Stimulated activated CD8-positive, alpha-beta memory T cell treated with anti-CD3 and anti-CD28 coated beads, Interleukin-4, amount 100 ng/mL, for 1 hour (primary cell): Measurements from ENCODE around the gene PRTN3.
"Not testable (repeated sequence)": the region's sequence is repeated elsewhere in the genome, so short reads cannot be mapped to it uniquely, and the experiment has no call there.

Experiments
- DNase-seq, 2 donors: peaks; one replicate each; pipeline ENCODE4 v3.0.0-alpha.2; 2020; ENCODE audit warnings: low read depth in 2 of 2, low spot score in 1 of 2

The PRTN3 gene

DNA sequence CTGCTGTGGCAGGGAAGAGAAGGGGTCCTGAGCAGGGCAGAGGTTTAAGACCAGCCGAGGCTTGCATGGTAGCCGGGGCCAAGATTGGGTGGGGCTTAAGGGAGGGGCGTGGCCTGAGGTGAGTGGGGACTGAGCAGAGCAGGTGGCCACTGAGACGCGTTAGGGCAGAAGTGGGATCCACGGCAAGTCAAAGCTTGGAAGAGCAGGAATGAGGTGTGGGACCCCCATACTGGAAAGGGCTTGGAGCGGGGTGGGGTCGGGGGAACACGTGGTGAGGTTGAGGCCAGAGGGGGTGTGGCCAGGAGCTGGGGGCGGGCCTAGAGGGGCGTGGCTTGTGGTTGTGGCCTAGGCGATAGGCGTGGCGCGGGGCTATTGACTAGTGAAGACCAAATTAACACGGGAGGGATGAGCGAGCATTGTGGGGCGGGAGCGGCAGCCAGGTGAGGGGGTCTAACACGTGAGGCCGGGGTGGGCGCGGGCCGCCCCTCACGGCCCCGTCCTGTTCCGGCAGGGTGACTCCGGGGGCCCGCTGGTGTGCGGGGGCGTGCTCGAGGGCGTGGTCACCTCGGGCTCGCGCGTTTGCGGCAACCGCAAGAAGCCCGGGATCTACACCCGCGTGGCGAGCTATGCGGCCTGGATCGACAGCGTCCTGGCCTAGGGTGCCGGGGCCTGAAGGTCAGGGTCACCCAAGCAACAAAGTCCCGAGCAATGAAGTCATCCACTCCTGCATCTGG lies 21.9 kb downstream of the PRTN3 start:
- peak in 1 of 2 donors; percentile 67 for DNase-seq

GRCh38 chr19:863315-863620 lies 22.5 kb downstream of the PRTN3 start:
- no peak for DNase-seq

- DNase-seq = no peak
These were observed 26.0 kb downstream of the PRTN3 start for GRCh38 chr19:866769-867300.

- no peak for DNase-seq
These were observed 26.5 kb downstream of the PRTN3 start for GRCh38 chr19:867301-867793.

DNA sequence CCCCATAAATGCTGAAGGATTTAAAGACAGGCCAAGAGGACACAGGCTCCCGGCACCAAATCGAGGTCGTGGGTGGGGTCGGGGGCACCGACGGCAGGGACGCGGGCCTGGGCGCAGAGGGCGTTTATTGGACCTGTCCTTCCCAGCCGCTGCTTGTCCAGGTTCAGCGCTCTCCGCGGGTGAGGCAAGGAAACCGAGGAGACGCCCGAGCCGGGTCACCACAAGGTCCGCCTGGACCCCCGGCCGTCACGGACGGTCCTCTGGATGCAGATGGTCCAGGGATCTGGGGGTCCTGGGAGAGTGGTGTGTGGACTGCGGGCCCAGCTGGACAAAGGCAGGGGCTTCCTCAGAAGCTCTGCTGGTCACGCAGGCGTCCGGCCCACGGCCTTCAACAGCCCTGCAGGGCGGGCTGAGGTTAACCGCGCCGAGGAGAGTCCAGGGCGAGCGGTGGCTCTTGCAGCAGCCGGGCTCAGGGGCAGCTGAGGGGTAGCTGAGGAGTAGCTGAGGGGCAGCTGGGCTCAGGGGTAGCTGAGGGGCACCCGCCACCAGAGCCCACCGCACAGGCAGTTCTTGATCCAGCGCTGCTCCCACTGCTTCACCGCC lies 27.2 kb downstream of the PRTN3 start:
- no peak for DNase-seq

- no peak for DNase-seq
These were observed 27.9 kb downstream of the PRTN3 start for GRCh38 chr19:868458-869244.

- no peak for DNase-seq
These were observed 28.7 kb downstream of the PRTN3 start for GRCh38 chr19:869245-870177.

- no peak for DNase-seq
These were observed 29.5 kb downstream of the PRTN3 start for GRCh38 chr19:870314-870713.

DNA sequence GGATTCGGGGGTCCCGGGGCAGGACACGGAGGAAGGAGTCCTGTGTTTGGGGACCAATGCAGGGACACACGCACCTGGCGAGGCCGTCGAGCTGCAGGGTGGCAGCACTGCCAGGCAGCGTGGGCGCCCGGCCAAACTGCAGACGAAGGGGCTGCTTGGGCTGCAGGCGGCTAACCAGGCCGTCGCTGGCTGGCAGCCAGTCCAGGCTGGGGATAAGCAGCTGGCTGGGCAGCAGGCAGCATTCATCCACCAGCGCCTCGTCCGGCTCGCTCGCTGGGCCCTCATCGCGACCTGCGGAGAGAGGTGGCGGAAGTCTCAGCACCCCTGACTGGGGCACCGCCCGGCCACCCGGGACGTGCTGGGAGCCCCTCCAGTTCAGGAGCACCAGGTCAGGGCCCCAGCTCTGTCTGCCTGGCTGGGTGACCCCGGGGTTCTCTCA lies 30.2 kb downstream of the PRTN3 start:
- DNase-seq = no peak

GRCh38 chr19:871446-872265 lies 30.9 kb downstream of the PRTN3 start:
- DNase-seq = no peak

DNA sequence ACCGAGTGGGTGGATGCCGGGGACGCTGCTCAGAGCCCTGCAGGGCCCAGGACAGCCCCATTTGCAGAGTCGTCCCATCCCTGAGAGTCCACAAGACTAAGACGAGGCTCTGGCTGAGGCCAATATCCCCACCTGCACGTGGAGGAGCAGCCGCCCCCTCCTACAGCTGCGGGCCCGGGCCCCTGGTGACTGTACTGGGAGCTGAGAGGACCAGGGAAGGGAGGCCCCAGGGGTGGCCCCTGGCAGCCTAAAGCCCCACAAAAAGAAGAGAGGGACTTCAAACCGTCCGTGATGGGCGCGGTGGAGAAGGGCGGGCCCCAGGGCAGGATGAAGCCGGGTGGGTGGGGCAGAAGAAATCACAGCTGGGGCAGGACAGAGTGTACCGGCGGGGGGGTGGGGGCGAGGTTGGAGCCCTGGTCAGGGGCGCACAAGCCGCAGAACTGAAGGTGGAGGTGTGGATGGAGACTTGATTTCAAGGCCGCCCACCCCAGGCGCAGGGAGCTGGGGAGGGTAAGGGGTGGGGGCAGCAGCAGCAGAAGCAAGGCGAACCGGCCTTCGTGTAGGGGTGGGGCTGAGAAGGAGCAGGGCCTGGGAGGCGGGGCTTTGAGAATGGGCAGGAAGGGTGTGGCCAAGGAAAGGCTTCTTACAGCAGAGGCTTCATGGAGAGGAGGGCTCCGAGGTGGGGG lies 31.6 kb downstream of the PRTN3 start:
- peak in 1 of 2 donors; percentile 66 for DNase-seq

- DNase-seq = peak in 1 of 2 donors; percentile 63
These were observed 32.3 kb downstream of the PRTN3 start for GRCh38 chr19:873084-873483.

GRCh38 chr19:873561-874041 lies 32.8 kb downstream of the PRTN3 start:
- DNase-seq = no peak

- DNase-seq = no peak
These were observed 34.6 kb downstream of the PRTN3 start for GRCh38 chr19:875265-875879.

DNA sequence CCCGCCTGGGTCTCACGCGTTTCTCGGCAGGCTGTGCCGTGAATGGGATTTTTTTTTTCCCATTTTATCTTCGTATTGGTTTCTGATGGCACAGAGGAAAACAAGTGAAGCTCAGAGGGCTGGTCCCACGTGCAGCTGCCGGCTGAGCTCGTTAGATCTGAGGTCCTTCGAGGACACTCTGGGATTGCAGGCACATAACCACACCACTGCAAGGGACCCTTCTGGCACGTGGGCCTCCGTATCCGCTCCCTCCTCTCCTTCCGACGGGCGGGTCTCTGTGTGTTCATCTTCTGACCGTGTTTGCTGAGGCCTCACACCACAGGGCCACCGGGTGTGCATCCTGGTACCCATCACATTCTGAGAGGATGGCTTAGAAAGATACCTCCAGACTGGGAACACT lies 35.3 kb downstream of the PRTN3 start:
- DNase-seq = no peak

DNA sequence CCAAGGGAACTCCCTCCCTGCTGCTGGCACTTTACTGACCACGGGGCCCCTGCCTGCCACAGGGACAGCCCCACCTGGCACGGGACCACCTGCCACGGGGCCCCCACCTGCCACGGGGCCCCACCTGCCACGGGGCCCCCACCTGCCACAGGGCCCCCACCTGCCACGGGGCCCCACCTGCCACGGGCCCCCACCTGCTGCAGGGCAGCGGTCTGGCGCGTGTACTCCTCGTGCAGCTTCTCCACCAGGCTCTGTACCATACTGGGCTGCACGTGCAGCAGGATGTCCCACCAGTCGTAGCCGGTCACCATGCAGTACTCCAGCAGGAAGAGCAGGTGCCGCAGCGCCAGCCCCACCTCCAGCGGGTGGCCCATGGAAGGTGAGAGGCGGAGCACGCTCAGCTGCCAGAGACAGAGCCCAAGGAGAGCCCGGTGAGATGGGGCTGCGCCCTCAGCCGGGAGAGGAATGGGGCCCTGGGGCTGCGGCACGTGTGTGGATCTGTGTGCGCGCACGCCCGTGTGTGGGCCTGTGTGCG lies 36.0 kb downstream of the PRTN3 start:
- DNase-seq = no peak

DNA sequence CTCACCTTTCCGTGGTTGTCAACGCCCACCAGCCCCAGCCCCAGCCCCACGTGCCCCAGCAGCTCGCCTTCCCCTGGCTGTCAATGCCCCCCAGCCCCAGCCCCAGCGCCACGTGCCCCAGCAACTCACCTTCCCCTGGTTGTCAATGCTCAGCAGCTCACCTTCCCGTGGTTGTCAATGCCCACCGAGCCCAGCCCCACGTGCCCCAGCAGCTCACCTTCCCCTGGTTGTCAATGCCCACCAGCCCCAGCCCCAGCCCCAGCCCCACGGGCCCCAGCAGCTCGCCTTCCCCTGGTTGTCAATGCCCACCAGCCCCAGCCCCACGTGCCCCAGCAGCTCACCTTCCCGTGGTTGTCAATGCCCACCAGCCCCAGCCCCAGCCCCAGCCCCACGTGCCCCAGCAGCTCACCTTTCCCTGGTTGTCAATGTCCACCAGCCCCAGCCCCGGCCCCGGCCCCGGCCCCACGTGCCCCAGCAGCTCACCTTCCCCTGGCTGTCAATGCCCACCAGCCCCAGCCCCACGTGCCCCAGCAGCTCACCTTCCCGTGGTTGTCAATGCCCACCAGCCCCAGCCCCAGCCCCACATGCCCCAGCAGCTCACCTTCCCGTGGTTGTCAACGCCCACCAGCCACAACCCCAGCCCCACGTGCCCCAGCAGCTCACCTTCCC lies 37.3 kb downstream of the PRTN3 start:
- DNase-seq = not testable (repeated sequence)
